ENCODE results near the gene SLC35E1. TPM values are rescaled to one million over a fixed set of nuclear protein-coding genes. Genes with fewer than 3 reads are reported as not detected.

SLC35E1 gene
- total RNA-seq, 4 donors from 2014 or later: 30.7 to 43.2 (median 39.2) TPM

- 72 to 78% methylated on average over 8 to 10 of the region's 10 CpGs for WGBS, 2 donors
- TF ChIP-seq POLR2A (IDR thresholded peaks at IDR 0.05) (no peak), CTCF (IDR thresholded peaks at IDR 0.05) (no peak)
- no peak for DNase-seq (ENCODE audit: low spot score in 2 of 2)
- H3K4me3 ChIP-seq (ENCODE audit: low read depth, poor library complexity, severe bottlenecking): no peak overlapping the region
- intact Hi-C loops (cut with DNase I; ENCODE audit: low total_unique reads): no loop called here
Observed at GRCh38 chr19:16591803-16592556, 19.8 kb upstream of the SLC35E1 start.

- WGBS, 2 donors: 86 to 87% methylated on average over 9 of the region's 9 CpGs
- DNase-seq (ENCODE audit: low spot score in 2 of 2): no peak
- TF ChIP-seq CTCF (IDR thresholded peaks at IDR 0.05): no peak
- no peak for TF ChIP-seq POLR2A (IDR thresholded peaks at IDR 0.05)
- intact Hi-C loops (cut with DNase I; ENCODE audit: low total_unique reads): no loop called here
- no peak overlapping the region for H3K4me3 ChIP-seq (ENCODE audit: low read depth, poor library complexity, severe bottlenecking)
Observed at GRCh38 chr19:16590876-16591802, 18.9 kb upstream of the SLC35E1 start.

GRCh38 chr19:16589917-16590316 lies 17.7 kb upstream of the SLC35E1 start:
- 56 to 77% methylated on average over 3 of the region's 3 CpGs for WGBS, 2 donors
- no peak overlapping the region for H3K4me3 ChIP-seq (ENCODE audit: low read depth, poor library complexity, severe bottlenecking)
- no peak for DNase-seq (ENCODE audit: low spot score in 2 of 2)
- intact Hi-C loops (cut with DNase I; ENCODE audit: low total_unique reads): no loop called here
- TF ChIP-seq POLR2A (IDR thresholded peaks at IDR 0.05) (no peak), CTCF (IDR thresholded peaks at IDR 0.05) (no peak)

- H3K4me3 ChIP-seq (ENCODE audit: low read depth, poor library complexity, severe bottlenecking): no peak overlapping the region
- DNase-seq (ENCODE audit: low spot score in 2 of 2): no peak
- 80 to 82% methylated on average over 11 of the region's 11 CpGs for WGBS, 2 donors
- intact Hi-C loops (cut with DNase I; ENCODE audit: low total_unique reads): no loop called here
- TF ChIP-seq CTCF (IDR thresholded peaks at IDR 0.05): no peak
- TF ChIP-seq POLR2A (IDR thresholded peaks at IDR 0.05): no peak
Observed at GRCh38 chr19:16588824-16589577, 16.8 kb upstream of the SLC35E1 start.

GRCh38 chr19:16587833-16588823 lies 15.9 kb upstream of the SLC35E1 start:
- TF ChIP-seq POLR2A (IDR thresholded peaks at IDR 0.05) (no peak), CTCF (IDR thresholded peaks at IDR 0.05) (no peak)
- 23 to 25% methylated on average over 26 of the region's 26 CpGs for WGBS, 2 donors
- no peak for DNase-seq (ENCODE audit: low spot score in 2 of 2)
- no peak overlapping the region for H3K4me3 ChIP-seq (ENCODE audit: low read depth, poor library complexity, severe bottlenecking)
- intact Hi-C loops (cut with DNase I; ENCODE audit: low total_unique reads): no loop called here
